ENCODE results near the gene C9orf43. TPM values are rescaled to one million over a fixed set of nuclear protein-coding genes. Genes with fewer than 3 reads are reported as not detected.

Gene C9orf43
- total RNA-seq, 1 donor = 0.43 TPM

DNA sequence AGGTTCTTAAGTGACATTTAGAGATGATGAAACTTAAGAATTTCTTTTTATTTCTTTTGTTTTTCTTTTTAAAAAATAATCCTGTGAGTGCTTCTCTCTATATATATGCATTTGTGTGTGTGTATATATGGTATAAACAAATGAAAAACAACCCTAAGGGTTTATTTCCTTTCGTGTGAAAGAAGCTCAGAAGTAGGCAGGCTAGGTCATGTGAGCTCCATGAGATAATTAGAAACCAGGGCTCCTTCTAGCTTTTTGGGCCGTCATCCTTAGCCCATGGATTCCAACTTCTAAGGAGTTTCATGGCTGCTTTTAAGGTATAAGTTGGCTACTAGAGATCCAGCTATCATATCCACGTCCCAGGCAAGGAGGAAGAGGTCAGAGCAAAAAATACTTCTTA lies 11.2 kb downstream of the C9orf43 start:
- no peak for DNase-seq (ENCODE audit: low read depth)
- TF ChIP-seq, protein P1, sequence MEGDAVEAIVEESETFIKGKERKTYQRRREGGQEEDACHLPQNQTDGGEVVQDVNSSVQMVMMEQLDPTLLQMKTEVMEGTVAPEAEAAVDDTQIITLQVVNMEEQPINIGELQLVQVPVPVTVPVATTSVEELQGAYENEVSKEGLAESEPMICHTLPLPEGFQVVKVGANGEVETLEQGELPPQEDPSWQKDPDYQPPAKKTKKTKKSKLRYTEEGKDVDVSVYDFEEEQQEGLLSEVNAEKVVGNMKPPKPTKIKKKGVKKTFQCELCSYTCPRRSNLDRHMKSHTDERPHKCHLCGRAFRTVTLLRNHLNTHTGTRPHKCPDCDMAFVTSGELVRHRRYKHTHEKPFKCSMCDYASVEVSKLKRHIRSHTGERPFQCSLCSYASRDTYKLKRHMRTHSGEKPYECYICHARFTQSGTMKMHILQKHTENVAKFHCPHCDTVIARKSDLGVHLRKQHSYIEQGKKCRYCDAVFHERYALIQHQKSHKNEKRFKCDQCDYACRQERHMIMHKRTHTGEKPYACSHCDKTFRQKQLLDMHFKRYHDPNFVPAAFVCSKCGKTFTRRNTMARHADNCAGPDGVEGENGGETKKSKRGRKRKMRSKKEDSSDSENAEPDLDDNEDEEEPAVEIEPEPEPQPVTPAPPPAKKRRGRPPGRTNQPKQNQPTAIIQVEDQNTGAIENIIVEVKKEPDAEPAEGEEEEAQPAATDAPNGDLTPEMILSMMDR (IDR thresholded peaks at IDR 0.05; ENCODE audit: insufficient read depth, low read depth, low read length) = no peak
- H3K4me3 ChIP-seq (ENCODE audit: low read depth, low read length) = no peak overlapping the region

DNA sequence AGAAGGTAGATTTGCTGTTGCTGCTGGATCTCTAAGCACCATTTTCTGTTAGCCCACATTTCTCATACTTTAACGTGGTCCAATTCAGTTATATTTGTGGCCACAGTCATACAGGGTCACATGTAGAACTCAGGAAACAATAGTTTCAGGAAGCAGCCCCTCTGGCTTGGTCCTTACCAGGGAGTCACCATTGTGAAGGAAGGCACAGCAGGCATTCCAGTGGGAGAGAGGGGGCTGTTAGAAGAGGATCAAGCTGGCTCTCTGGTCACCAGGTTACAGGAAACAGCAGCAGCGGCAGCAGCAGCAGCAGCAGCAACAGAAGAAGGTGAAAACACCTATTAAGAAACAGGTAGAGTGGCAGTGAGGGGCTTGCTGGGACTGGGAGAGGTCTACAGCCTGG lies 14.5 kb downstream of the C9orf43 start:
- no peak for DNase-seq (ENCODE audit: low read depth)
- no peak overlapping the region for H3K4me3 ChIP-seq (ENCODE audit: low read depth, low read length)
- TF ChIP-seq, protein P1 (IDR thresholded peaks at IDR 0.05; ENCODE audit: insufficient read depth, low read depth, low read length) = no peak

DNA sequence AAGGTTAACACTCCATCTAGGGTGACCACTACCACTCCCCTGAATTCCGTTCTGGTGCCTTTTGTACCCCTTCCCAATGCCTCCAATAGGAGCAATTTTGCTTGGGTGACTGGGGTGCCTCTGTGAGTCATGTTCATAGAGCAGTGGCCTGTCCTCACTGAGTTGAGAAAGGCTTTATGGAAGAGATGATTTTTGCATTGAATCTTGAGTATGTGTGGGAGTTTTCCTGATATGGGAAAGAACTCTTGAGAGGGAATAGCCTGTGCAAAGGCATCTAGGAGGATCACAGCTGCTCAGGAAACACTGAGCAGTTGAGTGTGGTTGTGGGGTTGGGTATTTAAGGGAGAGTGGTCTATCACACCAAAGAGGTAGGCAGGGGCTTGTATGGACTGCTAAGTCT lies 16.2 kb downstream of the C9orf43 start:
- no peak for DNase-seq (ENCODE audit: low read depth)
- TF ChIP-seq, protein P1 (IDR thresholded peaks at IDR 0.05; ENCODE audit: insufficient read depth, low read depth, low read length) = no peak
- H3K4me3 ChIP-seq (ENCODE audit: low read depth, low read length) = no peak overlapping the region

DNA sequence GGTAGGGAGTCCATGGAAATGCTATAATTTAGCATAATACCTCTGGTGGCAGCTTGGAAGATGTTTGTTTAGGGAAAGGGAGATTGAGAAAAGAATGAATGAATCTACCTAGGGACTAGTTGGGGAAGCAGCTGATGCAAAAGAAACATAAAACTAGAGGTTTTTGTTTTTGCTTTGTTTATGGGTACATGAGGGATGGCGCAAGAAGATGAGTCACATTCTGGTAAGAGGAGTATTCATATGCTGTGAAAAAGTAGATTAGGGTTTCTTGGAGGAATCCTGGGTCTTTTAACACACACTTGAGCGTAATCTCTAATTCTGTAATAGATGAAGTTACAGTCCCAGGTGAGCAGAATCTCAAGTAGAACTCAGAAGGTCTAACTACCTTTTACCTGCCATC lies 17.1 kb downstream of the C9orf43 start:
- TF ChIP-seq, protein P1 (IDR thresholded peaks at IDR 0.05; ENCODE audit: insufficient read depth, low read depth, low read length) = no peak
- peak; percentile 87 for DNase-seq (ENCODE audit: low read depth)
- no peak overlapping the region for H3K4me3 ChIP-seq (ENCODE audit: low read depth, low read length)

DNA sequence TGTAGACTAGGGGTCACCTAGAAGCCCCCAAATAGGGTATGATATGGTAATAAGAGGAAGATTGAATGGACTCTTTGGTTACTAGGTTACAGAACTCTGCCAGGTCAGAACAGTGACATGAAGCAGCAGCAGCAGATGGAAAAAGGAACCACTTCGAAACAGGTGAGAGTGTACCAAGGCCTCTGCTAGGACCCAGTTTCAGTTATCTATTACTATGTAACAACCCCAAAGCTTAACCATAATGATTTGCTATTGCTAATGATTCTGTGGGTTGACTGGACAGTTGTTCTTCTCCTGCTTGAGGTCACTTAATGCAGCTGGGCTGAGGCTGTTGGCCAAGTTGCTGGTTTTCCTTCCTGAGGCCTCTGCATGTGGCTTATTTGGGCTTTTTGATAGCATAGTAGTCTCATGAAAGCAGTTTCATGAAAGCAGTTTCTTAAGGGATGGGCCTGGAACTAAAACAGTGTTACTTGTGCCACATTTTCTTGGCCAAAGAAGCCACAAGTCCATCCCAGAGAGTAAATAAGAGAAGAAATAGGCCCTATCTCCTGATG lies 17.6 kb downstream of the C9orf43 start:
- peak; percentile 33 for DNase-seq (ENCODE audit: low read depth)
- TF ChIP-seq, protein P1 (IDR thresholded peaks at IDR 0.05; ENCODE audit: insufficient read depth, low read depth, low read length) = no peak
- no peak overlapping the region for H3K4me3 ChIP-seq (ENCODE audit: low read depth, low read length)

DNA sequence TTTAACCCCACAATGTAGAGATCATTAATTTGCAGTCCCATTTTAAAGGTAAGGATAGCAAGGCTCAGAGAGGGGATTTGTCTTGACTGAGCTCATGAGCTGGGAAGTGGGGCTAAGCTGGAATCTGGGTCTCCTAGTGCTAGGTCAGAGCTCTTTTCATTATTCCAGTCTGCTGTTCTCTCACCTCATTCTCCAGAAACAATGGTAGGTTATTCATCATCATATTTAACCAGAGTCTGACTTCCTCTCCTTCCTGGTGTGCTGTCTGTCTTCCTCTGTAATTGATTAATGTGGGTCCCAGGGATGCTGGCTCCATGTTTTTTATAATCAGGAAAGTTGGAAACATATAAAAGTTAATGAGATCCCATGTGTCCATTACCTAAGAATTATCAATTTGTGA lies 20.6 kb downstream of the C9orf43 start:
- H3K4me3 ChIP-seq (ENCODE audit: low read depth, low read length) = no peak overlapping the region
- TF ChIP-seq, protein P1 (IDR thresholded peaks at IDR 0.05; ENCODE audit: insufficient read depth, low read depth, low read length) = no peak

More for the DNA sequence above, 20.6 kb downstream of the C9orf43 start:
- no peak for DNase-seq (ENCODE audit: low read depth)
